ENCODE results near the gene PYHIN1.

GRCh38 chr1:158930504-158930903 is 848 bp upstream of the PYHIN1 start:
- TF ChIP-seq CTCF (IDR thresholded peaks at IDR 0.05) = no peak
- TF ChIP-seq POLR2A (IDR thresholded peaks at IDR 0.05) = no peak
- TF ChIP-seq POLR2AphosphoS5 (IDR thresholded peaks at IDR 0.05) = no peak
